GM12875 (cell line): ENCODE data around the gene HS3ST4.

Experiments
- H3K4me3 ChIP-seq: one replicate; pipeline ENCODE4 v1.5.1; 2011; ENCODE audit warnings: low read depth, low read length, control low read depth
- TF ChIP-seq, protein P1 (sequence below): IDR thresholded peaks from 2 replicates; pipeline ENCODE4 v1.5.1; 2011; ENCODE audit warnings: low read depth, mild to moderate bottlenecking, control low read depth, inconsistent platforms, low read length, moderate library complexity, borderline replicate concordance; ENCODE audit not compliant: insufficient read depth

HS3ST4 gene

DNA sequence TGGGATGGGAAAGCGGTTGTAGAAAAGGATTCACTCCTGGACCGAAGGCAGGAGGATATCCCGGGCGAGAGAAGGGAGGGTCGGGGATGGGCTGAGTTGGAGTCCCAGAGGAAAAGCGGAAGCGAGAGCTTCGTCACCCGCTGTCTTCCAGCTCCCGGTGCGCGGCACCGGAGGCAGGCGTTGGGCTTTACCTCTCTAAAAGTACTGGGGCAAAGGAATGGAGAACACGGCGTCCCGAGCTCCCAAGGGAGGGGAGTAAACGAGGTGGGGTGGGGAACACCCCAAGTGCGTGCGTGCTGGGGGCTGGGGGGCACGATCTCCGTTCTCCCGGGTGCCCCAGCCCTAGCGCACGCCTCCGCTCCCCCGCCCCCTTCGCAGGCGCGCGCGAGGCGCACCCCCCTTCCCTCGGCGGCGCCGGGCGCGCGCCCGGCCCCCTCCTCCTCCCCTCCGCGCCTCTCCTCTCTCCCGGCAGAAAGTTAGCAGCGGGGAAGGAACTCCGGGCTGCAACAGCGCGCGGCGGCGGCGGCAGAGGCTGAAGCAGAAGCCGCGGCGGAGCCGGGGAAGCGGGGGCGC is at the start of gene HS3ST4:
Gene HS3ST4 (plus strand): TSS at position 441 of the 573 bp plus-strand sequence.
- TF ChIP-seq, protein P1, sequence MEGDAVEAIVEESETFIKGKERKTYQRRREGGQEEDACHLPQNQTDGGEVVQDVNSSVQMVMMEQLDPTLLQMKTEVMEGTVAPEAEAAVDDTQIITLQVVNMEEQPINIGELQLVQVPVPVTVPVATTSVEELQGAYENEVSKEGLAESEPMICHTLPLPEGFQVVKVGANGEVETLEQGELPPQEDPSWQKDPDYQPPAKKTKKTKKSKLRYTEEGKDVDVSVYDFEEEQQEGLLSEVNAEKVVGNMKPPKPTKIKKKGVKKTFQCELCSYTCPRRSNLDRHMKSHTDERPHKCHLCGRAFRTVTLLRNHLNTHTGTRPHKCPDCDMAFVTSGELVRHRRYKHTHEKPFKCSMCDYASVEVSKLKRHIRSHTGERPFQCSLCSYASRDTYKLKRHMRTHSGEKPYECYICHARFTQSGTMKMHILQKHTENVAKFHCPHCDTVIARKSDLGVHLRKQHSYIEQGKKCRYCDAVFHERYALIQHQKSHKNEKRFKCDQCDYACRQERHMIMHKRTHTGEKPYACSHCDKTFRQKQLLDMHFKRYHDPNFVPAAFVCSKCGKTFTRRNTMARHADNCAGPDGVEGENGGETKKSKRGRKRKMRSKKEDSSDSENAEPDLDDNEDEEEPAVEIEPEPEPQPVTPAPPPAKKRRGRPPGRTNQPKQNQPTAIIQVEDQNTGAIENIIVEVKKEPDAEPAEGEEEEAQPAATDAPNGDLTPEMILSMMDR, result no peak
- H3K4me3 ChIP-seq, result no peak within 1 kb of the TSS

DNA sequence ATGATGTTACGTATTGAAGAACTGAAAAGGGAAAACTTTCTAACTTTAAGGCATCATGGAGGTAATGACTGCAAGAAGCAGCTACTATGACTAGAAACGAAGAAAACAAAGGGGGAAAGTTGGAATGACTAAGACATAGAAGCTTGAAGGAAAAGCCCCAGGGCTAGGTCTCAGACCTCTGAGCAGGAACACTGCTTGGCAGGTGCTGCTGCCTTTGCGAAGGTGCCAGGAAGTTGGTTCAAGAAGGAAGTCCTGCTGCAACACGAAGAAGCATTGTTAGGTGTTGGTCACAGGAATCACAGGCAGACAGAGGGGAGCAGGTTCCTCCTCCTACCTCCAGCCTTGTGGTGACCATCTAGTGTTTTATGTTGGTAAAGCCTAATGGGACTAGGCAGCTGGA is 48.1 kb upstream of the HS3ST4 start:
- H3K4me3 ChIP-seq, result no peak overlapping the region
- TF ChIP-seq, protein P1, result no peak

DNA sequence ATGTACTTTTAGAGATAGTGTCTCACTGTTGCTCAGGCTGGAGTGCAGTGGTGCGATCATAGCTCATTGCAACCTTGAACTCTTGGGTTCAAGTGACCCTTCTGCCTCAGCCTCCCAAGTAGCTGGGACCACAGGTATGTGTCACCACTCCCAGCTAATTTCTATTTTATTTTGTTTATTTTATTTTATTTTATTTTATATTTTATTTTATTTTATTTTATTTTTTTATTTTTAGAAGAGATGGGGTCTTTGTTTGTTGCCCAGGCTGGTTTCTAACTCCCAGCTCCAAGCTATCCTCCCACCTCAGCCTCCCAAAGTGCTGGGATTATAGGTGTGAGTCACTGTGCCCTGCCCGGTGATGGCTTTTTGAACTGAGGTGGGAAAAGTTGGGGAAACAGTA is 35.1 kb upstream of the HS3ST4 start:
- TF ChIP-seq, protein P1, result no peak
- H3K4me3 ChIP-seq, result no peak overlapping the region

DNA sequence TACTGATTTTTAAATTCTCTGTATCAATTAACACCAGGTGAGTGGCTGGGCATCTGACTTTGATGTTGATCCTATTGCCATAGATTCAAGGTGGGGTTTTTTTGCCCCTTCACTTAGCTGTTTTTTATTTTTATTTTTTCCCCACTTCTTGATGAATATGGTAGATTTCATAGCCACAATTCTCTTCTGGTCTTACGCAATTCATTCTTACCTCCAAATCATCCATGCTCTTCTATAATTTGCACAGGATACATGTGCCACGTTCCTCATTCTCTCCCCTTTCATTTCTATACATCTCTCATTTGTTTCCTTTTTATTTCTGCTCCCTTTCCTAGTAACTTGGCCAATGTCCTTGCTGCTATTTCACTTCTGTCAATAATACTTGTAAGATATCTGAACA is 14.9 kb upstream of the HS3ST4 start:
- TF ChIP-seq, protein P1, result no peak
- H3K4me3 ChIP-seq, result no peak overlapping the region

DNA sequence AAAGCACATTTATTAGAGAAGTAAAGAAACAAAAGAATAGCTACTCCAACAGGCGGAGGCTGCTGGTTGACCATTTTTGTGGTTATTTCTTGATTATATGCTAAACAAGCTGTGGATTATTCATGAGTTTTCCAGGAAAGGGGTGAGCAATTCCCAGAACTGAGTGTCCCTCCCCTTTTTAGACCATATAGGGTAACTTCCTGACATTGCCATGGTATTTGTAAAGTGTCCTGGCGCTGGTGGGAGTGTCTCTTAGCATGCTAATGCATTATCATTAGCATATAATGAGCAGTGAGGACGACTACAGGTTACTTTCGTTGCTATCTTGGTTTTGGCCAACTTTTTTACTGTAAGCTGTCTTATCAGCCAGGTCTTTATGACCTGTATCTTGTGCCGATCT is 12.2 kb upstream of the HS3ST4 start:
- no peak overlapping the region for H3K4me3 ChIP-seq
- TF ChIP-seq, protein P1, result no peak

DNA sequence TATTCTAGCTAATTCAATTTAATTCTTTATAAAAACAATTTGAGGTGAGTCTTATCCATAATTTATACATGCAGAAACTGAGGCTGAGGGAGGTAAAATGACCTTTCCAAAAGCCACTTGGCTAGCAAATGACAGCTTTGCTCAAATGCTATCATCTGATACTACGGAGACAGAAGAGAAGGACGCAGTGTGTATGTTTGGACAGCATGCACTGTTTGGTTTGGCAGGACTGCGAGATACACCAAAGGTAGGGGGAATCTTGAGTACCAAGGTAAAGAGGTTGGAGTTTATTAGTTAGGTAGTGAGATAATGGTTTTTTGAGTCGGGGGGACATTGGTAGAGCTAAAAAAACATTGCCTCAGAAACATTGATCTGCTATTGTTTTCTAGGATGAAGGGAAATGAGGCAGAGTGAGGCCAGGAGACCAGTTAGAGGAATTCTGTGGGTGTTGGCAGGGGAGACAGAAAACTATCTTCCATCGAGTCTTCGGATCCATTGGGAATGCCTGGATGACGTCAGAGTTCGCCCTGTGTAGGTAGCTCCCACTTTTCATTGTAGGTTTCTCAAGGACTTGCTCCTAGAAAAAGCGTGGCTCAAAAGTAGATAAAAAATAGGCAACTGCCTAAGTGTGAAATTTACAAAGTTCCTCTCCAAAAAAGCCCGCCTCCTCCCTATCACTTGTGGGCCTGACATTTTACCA is 2.5 kb upstream of the HS3ST4 start:
- TF ChIP-seq, protein P1, result no peak
- no peak overlapping the region for H3K4me3 ChIP-seq

DNA sequence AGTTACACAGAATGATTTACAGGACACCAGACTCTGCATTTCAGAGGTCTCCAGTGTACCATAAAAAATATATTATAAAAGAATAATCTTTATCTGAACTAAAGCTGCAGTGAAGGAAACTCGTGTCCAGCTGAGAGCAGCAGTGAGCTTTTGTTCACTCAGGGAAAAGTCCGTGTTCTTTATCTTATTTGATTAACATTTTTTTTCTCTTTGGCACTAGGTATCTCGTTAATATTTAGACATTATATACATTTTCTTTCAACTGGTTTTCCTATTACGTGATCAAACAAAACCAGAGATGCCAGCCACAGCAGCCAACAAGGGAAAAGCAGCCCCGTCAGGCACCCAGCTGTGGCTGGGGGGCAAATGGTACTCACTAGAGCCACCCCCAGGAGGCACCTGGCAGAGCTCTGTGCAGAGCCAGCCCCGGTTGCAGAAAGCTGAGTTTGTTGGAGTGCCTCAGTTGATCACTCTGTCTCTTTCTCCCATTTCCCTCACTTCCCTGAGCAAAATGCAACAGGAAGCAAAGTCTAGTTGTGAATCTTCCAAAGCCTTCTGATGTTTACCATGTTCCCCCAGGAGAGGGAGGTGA is 1.1 kb upstream of the HS3ST4 start:
- H3K4me3 ChIP-seq, result no peak overlapping the region
- TF ChIP-seq, protein P1, result no peak
